ENCODE data around the gene TMPRSS11F.

TMPRSS11F gene

GRCh38 chr4:68129793-68130192, at the start of gene TMPRSS11F:
TMPRSS11F (minus strand) TSS chr4:68129869; CDS start chr4:68129820, 49 bp downstream.
- DNase-seq = no peak
- H2AFZ ChIP-seq (ENCODE audit: low read depth, low read length) = no peak within 1 kb of the TSS

GRCh38 chr4:68176904-68177303, 47.2 kb upstream of the TMPRSS11F start:
- no peak overlapping the region for H3K27ac ChIP-seq (ENCODE audit: low read length)
- no peak overlapping the region for H3K4me2 ChIP-seq (ENCODE audit: insufficient read depth, low read length)
- no peak overlapping the region for H3K9ac ChIP-seq (ENCODE audit: low read depth, low read length)
- no peaks in the 10 kb centered on the region for H3K4me1 ChIP-seq (ENCODE audit: insufficient read depth, low read length)
- no peak for TF ChIP-seq CTCF (IDR thresholded peaks at IDR 0.05; ENCODE audit: borderline replicate concordance, extremely low read depth, low read length, poor library complexity, severe bottlenecking)
- H4K20me1 ChIP-seq (ENCODE audit: insufficient read depth, low read length) = no peaks in the 10 kb centered on the region
- no peaks in the 10 kb centered on the region for H3K36me3 ChIP-seq (ENCODE audit: insufficient read depth, low read length)
- peaks cover 4% of the 10 kb centered on the region for H3K27me3 ChIP-seq (ENCODE audit: insufficient read depth, low read length, poor library complexity)
- DNase-seq (no peak), ATAC-seq (ENCODE audit: insufficient read depth, low read depth) (no peak)
- H3K4me3 ChIP-seq (ENCODE audit: low read depth in 1 of 2, low read length in 2 of 2) = no peak overlapping the region
- no peaks in the 10 kb centered on the region for H3K9me3 ChIP-seq (ENCODE audit: insufficient read depth, low read length, severe bottlenecking)
- H2AFZ ChIP-seq (ENCODE audit: low read depth, low read length) = no peak overlapping the region
- H3K79me2 ChIP-seq (ENCODE audit: insufficient read depth, low read length) = no peaks in the 10 kb centered on the region

More at GRCh38 chr4:68129793-68130192, at the start of gene TMPRSS11F:
- TF ChIP-seq EZH2 (IDR thresholded peaks at IDR 0.05; ENCODE audit: borderline replicate concordance, low read depth, low read length, severe bottlenecking) (no peak), CTCF (IDR thresholded peaks at IDR 0.05; ENCODE audit: borderline replicate concordance, extremely low read depth, low read length, poor library complexity, severe bottlenecking) (no peak)
- Histone ChIP-seq H3K4me1 (ENCODE audit: insufficient read depth, low read length) (no peaks in the 10 kb centered on the region), H3K27me3 (ENCODE audit: insufficient read depth, low read length, poor library complexity) (no peaks in the 10 kb centered on the region), H3K9me3 (ENCODE audit: insufficient read depth, low read length, severe bottlenecking) (no peaks in the 10 kb centered on the region), H3K4me2 (ENCODE audit: insufficient read depth, low read length) (no peak within 1 kb of the TSS), H4K20me1 (ENCODE audit: insufficient read depth, low read length) (no peaks in the 10 kb centered on the region), H3K79me2 (ENCODE audit: insufficient read depth, low read length) (no peaks in the 10 kb centered on the region), H3K9ac (ENCODE audit: low read depth, low read length) (no peak within 1 kb of the TSS), H3K4me3 (ENCODE audit: low read depth in 1 of 2, low read length in 2 of 2) (no peak within 1 kb of the TSS), H3K27ac (ENCODE audit: low read length) (no peak within 1 kb of the TSS), H3K36me3 (ENCODE audit: insufficient read depth, low read length) (no peaks in the 10 kb centered on the region)
- no peak for ATAC-seq (ENCODE audit: insufficient read depth, low read depth)

GRCh38 chr4:68176500-68176899, 46.8 kb upstream of the TMPRSS11F start:
- H3K9me3 ChIP-seq (ENCODE audit: insufficient read depth, low read length, severe bottlenecking) = no peaks in the 10 kb centered on the region
- no peaks in the 10 kb centered on the region for H3K79me2 ChIP-seq (ENCODE audit: insufficient read depth, low read length)
- no peak overlapping the region for H3K9ac ChIP-seq (ENCODE audit: low read depth, low read length)
- TF ChIP-seq CTCF (IDR thresholded peaks at IDR 0.05; ENCODE audit: borderline replicate concordance, extremely low read depth, low read length, poor library complexity, severe bottlenecking) (no peak), EZH2 (IDR thresholded peaks at IDR 0.05; ENCODE audit: borderline replicate concordance, low read depth, low read length, severe bottlenecking) (no peak)
- no peak overlapping the region for H3K27ac ChIP-seq (ENCODE audit: low read length)
- H3K4me1 ChIP-seq (ENCODE audit: insufficient read depth, low read length) = no peaks in the 10 kb centered on the region
- no peaks in the 10 kb centered on the region for H4K20me1 ChIP-seq (ENCODE audit: insufficient read depth, low read length)
- no peak overlapping the region for H2AFZ ChIP-seq (ENCODE audit: low read depth, low read length)
- no peaks in the 10 kb centered on the region for H3K36me3 ChIP-seq (ENCODE audit: insufficient read depth, low read length)
- no peak for DNase-seq
- ATAC-seq (ENCODE audit: insufficient read depth, low read depth) = no peak
- peaks cover 4% of the 10 kb centered on the region for H3K27me3 ChIP-seq (ENCODE audit: insufficient read depth, low read length, poor library complexity)
- H3K4me2 ChIP-seq (ENCODE audit: insufficient read depth, low read length) = no peak overlapping the region
- H3K4me3 ChIP-seq (ENCODE audit: low read depth in 1 of 2, low read length in 2 of 2) = no peak overlapping the region
